Hepatocyte (in vitro differentiated cells): ENCODE data around the gene SLC13A2.
"Not testable (repeated sequence)": the region's sequence is repeated elsewhere in the genome, so short reads cannot be mapped to it uniquely, and the experiment has no call there.

ENCODE experiments used
- EZH2 ChIP-seq: fragments of 200-600 bp; sonication (generic); IDR thresholded peaks from 2 replicates; pipeline ENCODE4 v1.6.1; 2016; ENCODE audit warnings: antibody characterized with exemption, mild to moderate bottlenecking, borderline replicate concordance
- EZH2phosphoT487 ChIP-seq: fragments of 200-600 bp; sonication (generic); IDR thresholded peaks from one replicate; pipeline ENCODE4 v1.6.1; 2018; ENCODE audit warnings: antibody characterized with exemption, mild to moderate bottlenecking, low read depth, moderate library complexity; ENCODE audit not compliant: unreplicated experiment, severe bottlenecking
- TF ChIP-seq, protein P1 (sequence below): fragments of 200-600 bp; sonication (generic); IDR thresholded peaks from 2 replicates; pipeline ENCODE4 v1.5.1; 2016; ENCODE audit warnings: antibody characterized with exemption, mild to moderate bottlenecking; ENCODE audit not compliant: poor library complexity

DNA sequence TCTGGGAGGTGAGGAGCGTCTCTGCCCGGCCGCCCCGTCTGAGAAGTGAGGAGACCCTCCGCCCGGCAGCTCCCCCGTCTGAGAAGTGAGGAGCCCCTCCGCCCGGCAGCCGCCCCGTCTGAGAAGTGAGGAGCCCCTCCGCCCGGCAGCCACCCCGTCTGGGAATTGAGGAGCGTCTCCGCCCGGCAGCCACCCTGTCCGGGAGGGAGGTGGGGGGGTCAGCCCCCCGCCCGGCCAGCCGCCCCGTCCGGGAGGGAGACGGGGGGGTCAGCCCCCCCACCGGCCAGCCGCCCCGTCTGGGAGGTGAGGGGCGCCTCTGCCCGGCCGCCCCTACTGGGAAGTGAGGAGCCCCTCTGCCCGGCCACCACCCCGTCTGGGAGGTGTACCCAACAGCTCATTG, 14.6 kb upstream of the SLC13A2 start:
- TF ChIP-seq, protein P1, sequence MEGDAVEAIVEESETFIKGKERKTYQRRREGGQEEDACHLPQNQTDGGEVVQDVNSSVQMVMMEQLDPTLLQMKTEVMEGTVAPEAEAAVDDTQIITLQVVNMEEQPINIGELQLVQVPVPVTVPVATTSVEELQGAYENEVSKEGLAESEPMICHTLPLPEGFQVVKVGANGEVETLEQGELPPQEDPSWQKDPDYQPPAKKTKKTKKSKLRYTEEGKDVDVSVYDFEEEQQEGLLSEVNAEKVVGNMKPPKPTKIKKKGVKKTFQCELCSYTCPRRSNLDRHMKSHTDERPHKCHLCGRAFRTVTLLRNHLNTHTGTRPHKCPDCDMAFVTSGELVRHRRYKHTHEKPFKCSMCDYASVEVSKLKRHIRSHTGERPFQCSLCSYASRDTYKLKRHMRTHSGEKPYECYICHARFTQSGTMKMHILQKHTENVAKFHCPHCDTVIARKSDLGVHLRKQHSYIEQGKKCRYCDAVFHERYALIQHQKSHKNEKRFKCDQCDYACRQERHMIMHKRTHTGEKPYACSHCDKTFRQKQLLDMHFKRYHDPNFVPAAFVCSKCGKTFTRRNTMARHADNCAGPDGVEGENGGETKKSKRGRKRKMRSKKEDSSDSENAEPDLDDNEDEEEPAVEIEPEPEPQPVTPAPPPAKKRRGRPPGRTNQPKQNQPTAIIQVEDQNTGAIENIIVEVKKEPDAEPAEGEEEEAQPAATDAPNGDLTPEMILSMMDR, result not testable (repeated sequence)
- not testable (repeated sequence) for TF ChIP-seq EZH2, EZH2phosphoT487
